Fibroblast of the aortic adventitia (primary cell): Measurements from ENCODE around the gene GRM1. TPM values are rescaled to one million over a fixed set of nuclear protein-coding genes. Genes with fewer than 3 reads are reported as not detected.

Source experiments
- DNase-seq: peaks from one replicate; pipeline ENCODE4 v3.0.0-alpha.2; 2010; ENCODE audit warnings: low read depth
- H3K4me3 ChIP-seq: 2 replicates; pipeline ENCODE4 v1.5.1; 2011; ENCODE audit warnings: low read depth, mild to moderate bottlenecking, control low read depth, low read length, moderate library complexity
- CTCF ChIP-seq: IDR thresholded peaks from 2 replicates; pipeline ENCODE4 v1.5.1; 2011; ENCODE audit warnings: mild to moderate bottlenecking, low read length, control low read depth, inconsistent platforms; ENCODE audit not compliant: insufficient read depth
- total RNA-seq: library from RNA; depleted of rRNA; stranded (reverse); fragments of >200 nt; gene quantifications from 2 replicates; pipeline ENCODE4 v1.2.3, GENCODE V29; 2012; ENCODE audit warnings: low replicate concordance

GRM1 gene
- total RNA-seq, 1 donor = 0.09 TPM

- DNase-seq = no peak
- no peak overlapping the region for H3K4me3 ChIP-seq
- TF ChIP-seq CTCF = no peak
Measured at GRCh38 chr6:146273490-146273889, 244.6 kb downstream of the GRM1 start.

- no peak for TF ChIP-seq CTCF
- H3K4me3 ChIP-seq = no peak overlapping the region
Measured at GRCh38 chr6:146277142-146277541, 248.3 kb downstream of the GRM1 start.

GRCh38 chr6:146281651-146282362, 252.9 kb downstream of the GRM1 start:
- no peak overlapping the region for H3K4me3 ChIP-seq
- no peak for DNase-seq
- TF ChIP-seq CTCF = no peak

More at GRCh38 chr6:146277142-146277541, 248.3 kb downstream of the GRM1 start:
- no peak for DNase-seq

DNA sequence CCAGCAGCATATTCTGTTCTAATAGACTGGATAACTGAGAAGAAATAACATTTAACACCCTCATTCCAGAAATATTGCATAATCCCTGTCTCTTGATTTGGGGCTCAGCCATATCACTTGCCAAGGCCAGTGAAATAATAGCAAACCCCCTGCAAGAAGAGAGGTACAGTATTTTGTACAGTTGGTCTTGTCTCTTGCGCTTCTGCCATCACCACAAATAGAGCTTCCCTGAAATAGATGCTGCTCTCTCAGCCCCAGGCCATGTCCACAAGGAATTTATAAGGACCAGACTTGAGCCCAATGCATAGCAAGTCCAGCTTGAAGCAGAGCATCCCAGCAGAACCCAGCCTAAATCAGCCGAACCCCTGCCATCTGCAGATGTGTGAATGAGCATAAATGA, 254.0 kb downstream of the GRM1 start:
- TF ChIP-seq CTCF = no peak
- DNase-seq = no peak
- H3K4me3 ChIP-seq = no peak overlapping the region

GRCh38 chr6:146284311-146284710, 255.4 kb downstream of the GRM1 start:
- H3K4me3 ChIP-seq = no peak overlapping the region
- TF ChIP-seq CTCF = no peak
- no peak for DNase-seq

GRCh38 chr6:146286961-146287360, 258.1 kb downstream of the GRM1 start:
- DNase-seq = peak; percentile 40
- no peak for TF ChIP-seq CTCF
- H3K4me3 ChIP-seq = no peak overlapping the region
